ENCODE measurements around the gene POU3F3.

POU3F3 gene

DNA sequence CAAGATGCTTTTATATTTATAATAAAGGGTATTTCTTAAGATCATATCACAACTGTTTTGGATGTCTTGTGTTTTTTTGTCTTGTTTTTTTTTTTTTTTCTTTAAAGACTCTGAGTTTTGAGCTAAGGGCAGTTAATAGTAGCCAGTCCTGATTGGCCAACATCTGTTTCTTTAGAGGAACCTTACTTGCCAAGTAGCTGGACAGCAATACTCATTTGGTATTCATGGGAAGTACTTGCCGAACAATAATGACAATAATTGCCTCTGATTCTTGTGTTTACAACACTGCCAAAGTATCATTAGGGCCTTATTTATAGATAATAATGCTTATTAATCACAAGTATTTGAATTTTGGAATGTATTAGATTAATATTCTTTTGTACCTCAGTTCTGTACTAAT, 17.1 kb upstream of the POU3F3 start:
- Histone ChIP-seq H3K9me3 (ENCODE audit: control insufficient read depth, low read length) (no peaks in the 10 kb centered on the region), H3K36me3 (ENCODE audit: control insufficient read depth, insufficient read depth, low read length) (no peaks in the 10 kb centered on the region)

DNA sequence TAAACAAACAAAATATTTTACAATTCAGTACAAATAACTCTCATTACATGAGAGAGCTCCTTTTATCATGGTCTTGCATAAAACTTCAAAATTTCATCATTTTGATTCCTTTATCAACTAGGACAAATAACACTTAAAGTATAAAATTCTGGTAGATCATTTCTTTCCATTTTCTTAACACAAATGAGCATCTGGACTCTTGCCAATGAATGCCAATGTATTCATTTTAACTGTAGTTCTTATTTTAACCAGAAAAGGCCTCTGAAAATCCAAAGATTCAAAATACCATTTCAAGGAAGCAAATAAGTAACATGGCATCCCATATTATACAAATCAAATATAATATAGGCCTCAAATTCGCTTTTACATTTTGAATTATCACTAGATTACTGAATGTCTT, 13.8 kb upstream of the POU3F3 start:
- Histone ChIP-seq H3K9me3 (ENCODE audit: control insufficient read depth, low read length) (no peaks in the 10 kb centered on the region), H3K4me3 (ENCODE audit: low read length) (no peak overlapping the region), H3K36me3 (ENCODE audit: control insufficient read depth, insufficient read depth, low read length) (no peaks in the 10 kb centered on the region), H3K4me1 (ENCODE audit: control insufficient read depth, insufficient read depth, low read length) (no peaks in the 10 kb centered on the region), H3K9ac (ENCODE audit: low read length) (no peak overlapping the region), H3K27me3 (ENCODE audit: control insufficient read depth, insufficient read depth, low read length) (peaks cover 44% of the 10 kb centered on the region)

More for the DNA sequence above, 17.1 kb upstream of the POU3F3 start:
- Histone ChIP-seq H3K27me3 (ENCODE audit: control insufficient read depth, insufficient read depth, low read length) (peaks cover 11% of the 10 kb centered on the region), H3K9ac (ENCODE audit: low read length) (no peak overlapping the region), H3K4me1 (ENCODE audit: control insufficient read depth, insufficient read depth, low read length) (no peaks in the 10 kb centered on the region), H3K4me3 (ENCODE audit: low read length) (no peak overlapping the region)

DNA sequence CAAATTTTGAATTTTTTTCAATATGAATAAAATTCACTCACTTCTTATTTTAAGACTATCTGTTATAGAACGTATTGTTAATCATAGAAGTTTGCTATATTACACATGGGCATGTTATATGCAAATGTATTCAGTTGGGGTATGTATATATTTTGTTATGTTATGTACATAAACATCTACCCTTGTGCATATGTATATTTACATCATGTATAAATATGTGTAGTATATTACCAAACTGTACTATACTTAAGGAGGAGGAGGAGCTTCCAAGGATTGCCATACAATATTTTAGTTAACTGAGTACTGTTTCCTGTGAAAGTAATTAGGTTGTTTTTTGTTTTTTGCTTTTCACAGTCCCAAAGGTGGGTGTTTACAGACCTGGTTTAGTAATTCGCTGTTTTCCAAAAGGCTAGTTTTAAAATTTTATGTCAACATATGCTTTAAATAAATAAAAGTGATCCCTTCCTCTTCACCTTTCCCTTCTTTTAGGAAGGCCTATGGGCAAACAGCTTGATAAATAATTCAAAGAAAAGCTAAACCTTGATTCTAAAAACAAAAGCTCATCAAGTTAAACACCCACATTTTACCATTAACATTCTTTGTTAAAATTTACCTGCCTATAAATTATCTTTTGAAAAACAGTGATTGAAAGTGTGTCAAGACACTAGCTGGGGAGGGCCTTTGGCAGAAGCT, 12.9 kb upstream of the POU3F3 start:
- H3K4me1 ChIP-seq (ENCODE audit: control insufficient read depth, insufficient read depth, low read length) = no peaks in the 10 kb centered on the region
- H3K27me3 ChIP-seq (ENCODE audit: control insufficient read depth, insufficient read depth, low read length) = peaks cover 53% of the 10 kb centered on the region
- H3K9ac ChIP-seq (ENCODE audit: low read length) = no peak overlapping the region
- no peak overlapping the region for H3K4me3 ChIP-seq (ENCODE audit: low read length)
- H3K36me3 ChIP-seq (ENCODE audit: control insufficient read depth, insufficient read depth, low read length) = no peaks in the 10 kb centered on the region
- H3K9me3 ChIP-seq (ENCODE audit: control insufficient read depth, low read length) = no peaks in the 10 kb centered on the region

DNA sequence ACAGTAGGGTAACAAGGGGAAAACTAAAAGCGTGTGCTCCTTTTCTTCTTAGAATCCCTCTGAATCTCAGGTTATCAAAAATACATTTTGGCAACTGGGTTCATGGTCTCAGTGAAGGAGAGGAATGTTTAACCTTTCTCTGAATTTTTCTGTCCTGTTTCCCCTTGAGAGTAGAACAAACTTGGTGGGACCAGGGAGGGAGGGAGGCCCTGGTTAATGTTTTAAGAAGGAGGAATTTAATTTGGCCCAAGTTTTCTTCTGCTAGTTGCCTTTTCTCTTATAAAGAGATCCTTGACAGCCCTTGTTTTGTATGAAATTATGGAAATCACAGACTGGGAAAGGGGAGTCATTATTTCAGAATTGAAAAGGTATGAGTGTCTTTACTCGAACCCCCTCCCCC, 12.2 kb upstream of the POU3F3 start:
- Histone ChIP-seq H3K4me3 (ENCODE audit: low read length) (no peak overlapping the region), H3K27me3 (ENCODE audit: control insufficient read depth, insufficient read depth, low read length) (peaks cover 59% of the 10 kb centered on the region), H3K4me1 (ENCODE audit: control insufficient read depth, insufficient read depth, low read length) (no peaks in the 10 kb centered on the region), H3K9ac (ENCODE audit: low read length) (no peak overlapping the region), H3K36me3 (ENCODE audit: control insufficient read depth, insufficient read depth, low read length) (no peaks in the 10 kb centered on the region), H3K9me3 (ENCODE audit: control insufficient read depth, low read length) (no peaks in the 10 kb centered on the region)

DNA sequence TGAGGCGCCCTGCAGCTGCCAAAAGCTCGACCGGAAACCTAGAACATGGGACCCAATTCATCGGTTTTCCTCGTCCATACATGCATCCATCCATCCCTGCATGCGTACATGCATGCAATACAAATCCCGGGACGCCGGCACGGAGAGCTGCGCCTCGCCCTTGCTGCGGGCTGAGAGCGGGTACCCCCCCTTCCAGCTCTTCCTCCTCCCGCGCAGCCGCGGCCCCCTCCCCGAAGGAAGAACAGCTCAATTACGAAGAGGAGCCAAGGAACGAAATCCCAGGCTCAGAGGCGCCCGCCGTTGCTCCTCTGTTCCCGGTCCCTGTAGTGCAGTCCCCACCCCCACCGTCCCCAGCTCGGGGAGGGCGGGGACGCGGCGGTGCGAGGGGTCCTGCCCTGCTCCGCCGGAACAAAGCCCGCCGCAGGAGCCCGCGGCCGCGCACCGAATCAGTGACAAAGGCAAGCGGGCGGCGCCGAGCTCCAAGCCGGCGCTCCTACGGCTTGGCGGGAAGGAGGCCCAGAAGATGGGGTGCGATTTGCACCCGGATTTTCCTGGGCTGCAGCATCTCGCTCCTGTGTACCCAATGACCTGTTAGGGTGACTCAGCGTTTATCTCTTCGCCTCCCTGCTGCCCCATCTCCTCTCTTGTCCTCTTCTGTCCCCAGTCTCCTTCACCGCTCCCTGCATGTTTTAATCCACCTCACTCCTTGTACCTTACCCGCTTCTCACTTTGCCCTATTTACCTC, 8.9 kb upstream of the POU3F3 start:
- peaks cover 90% of the 10 kb centered on the region for H3K27me3 ChIP-seq (ENCODE audit: control insufficient read depth, insufficient read depth, low read length)

DNA sequence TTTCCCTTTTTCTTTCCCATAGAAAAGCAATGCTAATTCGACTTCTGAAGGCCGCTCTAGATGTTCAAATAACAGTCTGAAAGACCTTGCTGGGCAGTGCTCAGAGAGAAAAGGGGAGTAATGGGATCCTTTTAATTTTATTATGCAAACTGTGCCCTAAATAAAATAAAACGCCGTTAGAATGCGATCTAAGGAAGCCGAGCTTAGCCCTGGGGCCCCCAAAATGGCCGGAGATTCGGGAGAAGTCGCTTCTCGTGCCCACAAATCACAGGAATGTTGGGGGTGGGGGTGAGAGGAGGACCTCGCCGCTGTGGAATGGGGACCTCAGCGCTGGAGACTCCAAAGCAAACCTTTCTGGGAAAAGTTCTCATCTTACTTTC, 8.4 kb upstream of the POU3F3 start:
- Histone ChIP-seq H3K9me3 (ENCODE audit: control insufficient read depth, low read length) (no peaks in the 10 kb centered on the region), H3K27me3 (ENCODE audit: control insufficient read depth, insufficient read depth, low read length) (peaks cover 96% of the 10 kb centered on the region), H3K4me1 (ENCODE audit: control insufficient read depth, insufficient read depth, low read length) (no peaks in the 10 kb centered on the region), H3K4me3 (ENCODE audit: low read length) (no peak overlapping the region), H3K9ac (ENCODE audit: low read length) (no peak overlapping the region), H3K36me3 (ENCODE audit: control insufficient read depth, insufficient read depth, low read length) (no peaks in the 10 kb centered on the region)

More for the DNA sequence above, 8.9 kb upstream of the POU3F3 start:
- H3K4me3 ChIP-seq (ENCODE audit: low read length) = no peak overlapping the region
- H3K36me3 ChIP-seq (ENCODE audit: control insufficient read depth, insufficient read depth, low read length) = no peaks in the 10 kb centered on the region
- H3K9ac ChIP-seq (ENCODE audit: low read length) = no peak overlapping the region
- no peaks in the 10 kb centered on the region for H3K4me1 ChIP-seq (ENCODE audit: control insufficient read depth, insufficient read depth, low read length)
- no peaks in the 10 kb centered on the region for H3K9me3 ChIP-seq (ENCODE audit: control insufficient read depth, low read length)

DNA sequence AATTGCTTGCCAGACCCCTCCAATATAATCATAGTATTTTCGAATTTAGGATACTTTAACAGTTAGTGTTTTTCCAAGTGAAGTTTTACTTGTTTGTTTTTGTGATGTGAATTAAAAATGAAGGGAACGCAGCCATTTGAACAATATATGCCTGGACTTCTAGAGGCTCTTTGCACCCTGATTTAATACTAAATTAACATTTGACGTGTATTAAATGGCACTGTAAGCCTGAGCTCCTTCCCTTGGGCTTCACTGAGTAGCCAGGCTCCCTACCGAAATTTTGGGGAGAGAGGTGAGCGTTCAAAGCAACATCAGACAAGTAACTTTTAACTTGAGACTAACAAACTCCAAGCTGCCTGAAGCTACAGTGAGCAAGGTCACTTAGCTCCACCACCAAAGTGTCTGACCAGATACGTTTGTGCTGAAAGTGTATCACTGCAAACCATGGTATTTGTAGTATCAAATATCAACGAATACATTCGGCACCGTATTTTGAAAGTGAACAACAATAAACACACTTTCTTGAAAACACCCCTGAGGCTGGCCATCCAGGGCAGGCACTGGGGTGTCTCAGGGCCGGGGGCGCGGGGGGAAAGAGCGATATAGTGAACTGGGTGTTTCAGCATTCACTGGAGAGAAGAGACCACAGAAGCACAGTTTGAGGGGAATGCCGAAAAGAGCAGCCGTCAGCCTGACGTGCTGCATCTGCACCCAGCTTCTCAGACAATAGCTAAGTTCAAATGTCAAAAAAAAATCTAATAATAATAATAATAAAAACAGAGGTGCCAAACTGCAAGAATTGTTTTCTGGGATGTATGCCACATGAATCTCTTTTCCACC, 7.7 kb upstream of the POU3F3 start:
- H3K4me1 ChIP-seq (ENCODE audit: control insufficient read depth, insufficient read depth, low read length) = no peaks in the 10 kb centered on the region
- H3K9ac ChIP-seq (ENCODE audit: low read length) = no peak overlapping the region
- H3K9me3 ChIP-seq (ENCODE audit: control insufficient read depth, low read length) = no peaks in the 10 kb centered on the region
- H3K36me3 ChIP-seq (ENCODE audit: control insufficient read depth, insufficient read depth, low read length) = no peaks in the 10 kb centered on the region
- H3K27me3 ChIP-seq (ENCODE audit: control insufficient read depth, insufficient read depth, low read length) = peaks cover 98% of the 10 kb centered on the region
- no peak overlapping the region for H3K4me3 ChIP-seq (ENCODE audit: low read length)

DNA sequence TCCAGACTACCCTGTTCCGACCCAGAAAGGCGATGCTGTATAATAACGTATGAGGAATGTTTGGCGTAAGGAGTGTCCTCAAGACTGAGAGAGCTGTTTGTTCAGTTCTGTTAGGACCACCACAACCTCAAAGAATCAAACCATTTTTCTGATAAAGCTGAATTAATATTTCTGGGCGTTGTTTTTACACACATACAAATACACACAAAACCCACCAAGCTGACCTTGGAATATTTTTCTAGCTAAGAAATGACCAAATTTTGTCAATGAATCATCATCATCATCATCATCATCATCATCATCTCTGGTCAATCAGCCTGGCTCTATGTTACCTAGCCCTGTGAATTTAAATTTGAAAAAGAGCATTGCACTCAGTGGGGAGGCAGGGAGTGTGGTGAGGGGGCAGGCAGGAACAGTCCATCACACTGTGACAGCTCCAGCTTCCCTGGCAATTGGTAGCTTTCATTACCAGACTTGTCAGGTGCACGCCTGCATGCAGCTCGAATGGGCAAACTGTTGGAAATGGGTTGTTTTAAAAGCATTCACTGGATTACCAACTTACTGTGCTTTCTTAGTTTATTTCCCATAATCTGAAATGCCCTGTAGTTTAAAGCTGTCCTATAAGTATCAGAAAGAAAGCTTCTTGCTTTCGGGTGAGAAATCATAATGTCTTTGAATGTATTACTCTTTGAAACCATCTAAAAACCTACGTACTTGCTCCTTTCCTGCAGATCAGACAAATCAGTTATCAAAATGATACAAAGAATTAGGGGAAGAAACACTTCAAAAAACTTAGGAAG, 6.9 kb upstream of the POU3F3 start:
- Histone ChIP-seq H3K4me1 (ENCODE audit: control insufficient read depth, insufficient read depth, low read length) (peaks cover 3% of the 10 kb centered on the region), H3K27me3 (ENCODE audit: control insufficient read depth, insufficient read depth, low read length) (peaks cover 98% of the 10 kb centered on the region), H3K9me3 (ENCODE audit: control insufficient read depth, low read length) (no peaks in the 10 kb centered on the region), H3K36me3 (ENCODE audit: control insufficient read depth, insufficient read depth, low read length) (no peaks in the 10 kb centered on the region), H3K9ac (ENCODE audit: low read length) (no peak overlapping the region), H3K4me3 (ENCODE audit: low read length) (no peak overlapping the region)

DNA sequence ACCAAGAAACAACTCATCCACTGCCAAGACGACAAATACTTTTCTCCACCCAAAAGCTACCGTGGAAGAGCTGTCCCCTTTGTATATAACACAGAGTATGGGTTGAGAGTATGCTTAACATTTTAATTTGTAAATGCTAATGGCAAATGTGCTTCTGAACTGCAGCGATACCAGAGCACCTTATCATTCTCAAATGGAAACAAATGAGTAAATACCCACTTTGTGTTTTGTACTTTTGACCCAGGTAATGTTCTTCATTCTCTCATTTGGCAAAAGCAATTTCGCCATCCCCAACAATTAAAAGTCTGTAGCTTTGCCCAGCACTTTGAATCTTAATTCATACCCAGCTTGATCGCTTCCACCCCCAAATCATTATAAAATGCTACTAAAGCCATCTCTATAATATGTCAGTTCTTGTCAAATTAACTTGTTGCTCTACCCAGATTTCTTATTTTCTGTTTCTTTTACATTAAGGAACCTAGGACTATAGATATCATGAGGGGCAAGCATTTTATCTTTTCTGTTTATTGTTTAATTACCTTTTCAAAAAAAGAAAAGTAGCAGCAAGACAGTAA, 6.2 kb upstream of the POU3F3 start:
- H3K4me1 ChIP-seq (ENCODE audit: control insufficient read depth, insufficient read depth, low read length) = peaks cover 6% of the 10 kb centered on the region
- H3K4me3 ChIP-seq (ENCODE audit: low read length) = no peak overlapping the region
- no peak overlapping the region for H3K9ac ChIP-seq (ENCODE audit: low read length)
- H3K36me3 ChIP-seq (ENCODE audit: control insufficient read depth, insufficient read depth, low read length) = no peaks in the 10 kb centered on the region
- H3K9me3 ChIP-seq (ENCODE audit: control insufficient read depth, low read length) = no peaks in the 10 kb centered on the region
- H3K27me3 ChIP-seq (ENCODE audit: control insufficient read depth, insufficient read depth, low read length) = peaks cover 96% of the 10 kb centered on the region

DNA sequence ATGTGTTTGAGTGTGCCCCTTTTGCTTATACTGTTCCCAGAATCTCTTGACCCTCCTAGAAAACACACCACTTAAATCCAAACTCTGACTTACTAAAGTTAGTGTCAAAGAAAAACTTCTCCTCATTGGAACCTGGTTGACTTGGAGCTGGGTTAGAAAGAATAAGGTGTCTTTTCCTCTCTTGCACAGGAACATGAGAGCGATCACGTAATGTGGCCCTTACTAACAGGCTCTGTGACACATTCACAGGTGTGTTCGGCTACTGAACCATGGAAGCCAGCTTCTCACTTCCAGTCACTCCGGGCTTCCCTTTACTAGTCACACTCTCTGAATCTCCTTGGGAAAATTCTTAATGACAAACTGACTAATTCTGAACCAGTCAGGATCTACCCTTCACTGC, 5.4 kb upstream of the POU3F3 start:
- Histone ChIP-seq H3K4me1 (ENCODE audit: control insufficient read depth, insufficient read depth, low read length) (peaks cover 12% of the 10 kb centered on the region), H3K4me3 (ENCODE audit: low read length) (no peak overlapping the region), H3K9me3 (ENCODE audit: control insufficient read depth, low read length) (no peaks in the 10 kb centered on the region), H3K36me3 (ENCODE audit: control insufficient read depth, insufficient read depth, low read length) (no peaks in the 10 kb centered on the region), H3K27me3 (ENCODE audit: control insufficient read depth, insufficient read depth, low read length) (peaks cover 96% of the 10 kb centered on the region), H3K9ac (ENCODE audit: low read length) (no peak overlapping the region)

DNA sequence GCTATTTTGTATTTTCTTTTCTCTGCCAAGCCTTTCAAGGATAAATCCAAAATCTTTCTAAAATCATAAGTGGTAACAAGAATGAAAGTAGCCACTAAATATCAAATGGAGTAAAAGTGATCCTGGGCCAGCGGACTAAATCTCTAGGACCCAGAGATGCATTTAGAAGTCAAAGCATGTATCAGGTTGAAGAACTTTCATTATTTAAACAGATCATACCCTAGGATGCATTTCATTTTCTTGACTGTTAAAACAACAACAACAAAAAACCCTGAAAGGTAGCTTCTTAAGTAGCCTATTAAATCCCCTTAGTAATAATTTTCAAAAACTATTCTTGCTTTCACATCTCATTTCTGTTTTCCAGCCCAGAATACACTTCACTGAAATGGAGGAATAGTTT, 4.8 kb upstream of the POU3F3 start:
- H3K4me3 ChIP-seq (ENCODE audit: low read length) = no peak overlapping the region
- peaks cover 95% of the 10 kb centered on the region for H3K27me3 ChIP-seq (ENCODE audit: control insufficient read depth, insufficient read depth, low read length)
- H3K9ac ChIP-seq (ENCODE audit: low read length) = no peak overlapping the region
- no peaks in the 10 kb centered on the region for H3K9me3 ChIP-seq (ENCODE audit: control insufficient read depth, low read length)
- H3K36me3 ChIP-seq (ENCODE audit: control insufficient read depth, insufficient read depth, low read length) = no peaks in the 10 kb centered on the region
- peaks cover 13% of the 10 kb centered on the region for H3K4me1 ChIP-seq (ENCODE audit: control insufficient read depth, insufficient read depth, low read length)

Measured in mucosa of stomach (tissue), 1 donor.